ENCODE results near the gene NUCKS1.
A peak's percentile ranks its signal among the peaks of the same experiment; 100 is the strongest.
"Not testable (repeated sequence)": the region's sequence is repeated elsewhere in the genome, so short reads cannot be mapped to it uniquely, and the experiment has no call there.

The NUCKS1 gene

GRCh38 chr1:205726619-205727125, 23.3 kb downstream of the NUCKS1 start:
- DNase-seq: no peak

GRCh38 chr1:205725514-205725913, 24.5 kb downstream of the NUCKS1 start:
- no peak for DNase-seq

GRCh38 chr1:205720740-205721139, 29.2 kb downstream of the NUCKS1 start:
- DNase-seq: not testable (repeated sequence)

- DNase-seq: no peak
Measured at GRCh38 chr1:205719762-205720161, 30.2 kb downstream of the NUCKS1 start.

GRCh38 chr1:205719015-205719414, 31.0 kb downstream of the NUCKS1 start:
- DNase-seq: no peak

- no peak for DNase-seq
Measured at GRCh38 chr1:205716371-205717132, 33.4 kb downstream of the NUCKS1 start.

- DNase-seq: peak; percentile 14
Measured at GRCh38 chr1:205715628-205716027, 34.4 kb downstream of the NUCKS1 start.

- no peak for DNase-seq
Measured at GRCh38 chr1:205714906-205715246, 35.1 kb downstream of the NUCKS1 start.

GRCh38 chr1:205714190-205714905, 35.6 kb downstream of the NUCKS1 start:
- DNase-seq: no peak

- DNase-seq: peak; percentile 86
Measured at GRCh38 chr1:205711105-205712048, 38.6 kb downstream of the NUCKS1 start.

- no peak for DNase-seq
Measured at GRCh38 chr1:205710201-205711062, 39.5 kb downstream of the NUCKS1 start.

- DNase-seq: no peak
Measured at GRCh38 chr1:205709640-205710039, 40.3 kb downstream of the NUCKS1 start.

- DNase-seq: no peak
Measured at GRCh38 chr1:205709059-205709398, 41.0 kb downstream of the NUCKS1 start.

GRCh38 chr1:205706601-205707502, 43.1 kb downstream of the NUCKS1 start:
- no peak for DNase-seq

- DNase-seq: no peak
Measured at GRCh38 chr1:205704903-205705302, 45.1 kb downstream of the NUCKS1 start.

GRCh38 chr1:205703072-205703471, 46.9 kb downstream of the NUCKS1 start:
- peak; percentile 76 for DNase-seq

- peak; percentile 40 for DNase-seq
Measured at GRCh38 chr1:205701891-205702290, 48.1 kb downstream of the NUCKS1 start.

- peak; percentile 67 for DNase-seq
Measured at GRCh38 chr1:205701420-205701819, 48.6 kb downstream of the NUCKS1 start.

- DNase-seq: peak; percentile 70
Measured at GRCh38 chr1:205700865-205701401, 49.0 kb downstream of the NUCKS1 start.

- DNase-seq: no peak
Measured at GRCh38 chr1:205699416-205699815, 50.6 kb downstream of the NUCKS1 start.

GRCh38 chr1:205698921-205699320, 51.1 kb downstream of the NUCKS1 start:
- DNase-seq: no peak

Data from NCI-H69 (cell line).